Upper lobe of left lung (tissue), 4 donors: Measurements from ENCODE around the gene ACAP3.

ENCODE experiments used
- EP300 ChIP-seq, 4 donors: sonication (generic); formaldehyde crosslinking; IDR thresholded peaks; one replicate each; pipeline ENCODE4 v1.5.1; 2017; ENCODE audit warnings: antibody characterized with exemption in 4 of 4, control low read depth in 2 of 4
- POLR2A ChIP-seq, 4 donors: fragments of 450-650 bp; IDR thresholded peaks; one replicate each; pipeline ENCODE4 v1.5.1; 2016 to 2017; ENCODE audit warnings: antibody characterized with exemption in 4 of 4, mild to moderate bottlenecking in 2 of 4
- POLR2AphosphoS5 ChIP-seq, 2 donors: sonication (generic); formaldehyde crosslinking; IDR thresholded peaks; one replicate each; pipeline ENCODE4 v1.5.1; 2017; ENCODE audit warnings: antibody characterized with exemption in 2 of 2
- TF ChIP-seq, protein P1 (sequence below), 6 experiments: fragments of 450-650 bp in 4 of 6; fragments of 200-600 bp in 2 of 6; sonication (generic) in 2 of 6; IDR thresholded peaks; one replicate each; pipeline ENCODE4 v1.5.1; 2016 to 2019; ENCODE audit warnings: antibody characterized with exemption in 6 of 6

GRCh38 chr1:1246577-1247340, 61.0 kb downstream of the ACAP3 start, which contains the start of gene C1QTNF12:
- TF ChIP-seq, protein P1, sequence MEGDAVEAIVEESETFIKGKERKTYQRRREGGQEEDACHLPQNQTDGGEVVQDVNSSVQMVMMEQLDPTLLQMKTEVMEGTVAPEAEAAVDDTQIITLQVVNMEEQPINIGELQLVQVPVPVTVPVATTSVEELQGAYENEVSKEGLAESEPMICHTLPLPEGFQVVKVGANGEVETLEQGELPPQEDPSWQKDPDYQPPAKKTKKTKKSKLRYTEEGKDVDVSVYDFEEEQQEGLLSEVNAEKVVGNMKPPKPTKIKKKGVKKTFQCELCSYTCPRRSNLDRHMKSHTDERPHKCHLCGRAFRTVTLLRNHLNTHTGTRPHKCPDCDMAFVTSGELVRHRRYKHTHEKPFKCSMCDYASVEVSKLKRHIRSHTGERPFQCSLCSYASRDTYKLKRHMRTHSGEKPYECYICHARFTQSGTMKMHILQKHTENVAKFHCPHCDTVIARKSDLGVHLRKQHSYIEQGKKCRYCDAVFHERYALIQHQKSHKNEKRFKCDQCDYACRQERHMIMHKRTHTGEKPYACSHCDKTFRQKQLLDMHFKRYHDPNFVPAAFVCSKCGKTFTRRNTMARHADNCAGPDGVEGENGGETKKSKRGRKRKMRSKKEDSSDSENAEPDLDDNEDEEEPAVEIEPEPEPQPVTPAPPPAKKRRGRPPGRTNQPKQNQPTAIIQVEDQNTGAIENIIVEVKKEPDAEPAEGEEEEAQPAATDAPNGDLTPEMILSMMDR (IDR thresholded peaks at IDR 0.05): no peak
- TF ChIP-seq POLR2AphosphoS5 (IDR thresholded peaks at IDR 0.05) (no peak), POLR2A (IDR thresholded peaks at IDR 0.05) (no peak), EP300 (IDR thresholded peaks at IDR 0.05) (no peak)
